Neural cell (in vitro differentiated cells): ENCODE data around the gene CCDC112. TPM values are rescaled to one million over a fixed set of nuclear protein-coding genes. Genes with fewer than 3 reads are reported as not detected.

Experiments used
- H2AFZ ChIP-seq: fragments of 200-600, 300-800 bp; sonication (generic), shearing (Covaris generic); 2 replicates; pipeline ENCODE4 v1.6.0; 2014; ENCODE audit warnings: low read depth, mild to moderate bottlenecking, antibody characterized with exemption, low read length, moderate library complexity
- H3F3A ChIP-seq: fragments of 200-600 bp; shearing (Covaris generic); 2 replicates; pipeline ENCODE4 v1.6.1; 2016; ENCODE audit warnings: mild to moderate bottlenecking, moderate library complexity, mixed read lengths, antibody characterized with exemption, low read length; ENCODE audit not compliant: insufficient read depth, poor library complexity, severe bottlenecking
- H3K27ac ChIP-seq: fragments of 200-600, 300-800 bp; sonication (generic), shearing (Covaris generic); 2 replicates; pipeline ENCODE4 v1.5.1; 2014; ENCODE audit warnings: mild to moderate bottlenecking, low read length, moderate library complexity
- H3K27me3 ChIP-seq: fragments of 300-800, 200-600 bp; sonication (generic), shearing (Covaris generic); 2 replicates; pipeline ENCODE4 v1.6.0; 2014; ENCODE audit warnings: mild to moderate bottlenecking, low read depth, low read length, moderate library complexity; ENCODE audit not compliant: insufficient read depth
- H3K36me3 ChIP-seq: fragments of 300-800, 200-600 bp; sonication (generic), shearing (Covaris generic); 2 replicates; pipeline ENCODE4 v1.5.1; 2014; ENCODE audit warnings: mild to moderate bottlenecking, antibody characterized with exemption, low read length, moderate library complexity; ENCODE audit not compliant: insufficient read depth
- H3K4me2 ChIP-seq: fragments of 300-800, 200-600 bp; sonication (generic), shearing (Covaris generic); 2 replicates; pipeline ENCODE4 v1.6.0; 2014; ENCODE audit warnings: mild to moderate bottlenecking, low read length
- H3K4me3 ChIP-seq: fragments of 300-800, 200-600 bp; sonication (generic), shearing (Covaris generic); 2 replicates; pipeline ENCODE4 v1.5.1; 2014; ENCODE audit warnings: mild to moderate bottlenecking, low read length, moderate library complexity
- H3K79me2 ChIP-seq: fragments of 200-600 bp; shearing (Covaris generic); replicated peaks from 2 replicates; pipeline ENCODE4 v1.6.0; 2014; ENCODE audit warnings: mild to moderate bottlenecking, low read length, moderate library complexity; ENCODE audit not compliant: insufficient read depth
- H3K9ac ChIP-seq: fragments of 300-800, 200-600 bp; sonication (generic), shearing (Covaris generic); 2 replicates; pipeline ENCODE4 v1.6.1; 2016; ENCODE audit warnings: mild to moderate bottlenecking, low read length, mixed read lengths
- H3K9me2 ChIP-seq: fragments of 200-600 bp; shearing (Covaris generic); 2 replicates; pipeline ENCODE4 v1.6.1; 2016; ENCODE audit warnings: mild to moderate bottlenecking, low read length, mixed read lengths; ENCODE audit not compliant: insufficient read depth
- H3K9me3 ChIP-seq: fragments of 200-600, 300-800 bp; sonication (generic), shearing (Covaris generic); 2 replicates; pipeline ENCODE4 v1.6.1; 2016; ENCODE audit warnings: mild to moderate bottlenecking, mixed run types, low read length, moderate library complexity, mixed read lengths
- H4K20me1 ChIP-seq: fragments of 200-600 bp; shearing (Covaris generic); 2 replicates; pipeline ENCODE4 v1.6.1; 2016; ENCODE audit warnings: mild to moderate bottlenecking, mixed run types; ENCODE audit not compliant: insufficient read depth
- CTCF ChIP-seq: fragments of 450-650 bp; IDR thresholded peaks from 2 replicates; pipeline ENCODE4 v1.5.1; 2014; ENCODE audit warnings: antibody characterized with exemption, mild to moderate bottlenecking, moderate library complexity; ENCODE audit not compliant: poor library complexity, severe bottlenecking
- EP300 ChIP-seq: fragments of 450-650 bp; conservative IDR thresholded peaks from 2 replicates; pipeline ENCODE4 v1.6.1; 2014; ENCODE audit warnings: antibody characterized with exemption, mild to moderate bottlenecking, moderate library complexity; ENCODE audit not compliant: poor library complexity, severe bottlenecking
- EZH2 ChIP-seq: fragments of 200-600, 300-800 bp; shearing (Covaris generic), sonication (generic); IDR thresholded peaks from 2 replicates; pipeline ENCODE4 v1.6.1; 2014; ENCODE audit warnings: antibody characterized with exemption, low read length, borderline replicate concordance, mild to moderate bottlenecking; ENCODE audit not compliant: insufficient read depth, poor library complexity, severe bottlenecking
- MXI1 ChIP-seq: fragments of 450-650 bp; conservative IDR thresholded peaks from 2 replicates; pipeline ENCODE4 v1.6.1; 2014; ENCODE audit warnings: antibody characterized with exemption, mild to moderate bottlenecking; ENCODE audit not compliant: poor library complexity, severe bottlenecking
- POLR2AphosphoS5 ChIP-seq: IDR thresholded peaks from 2 replicates; pipeline ENCODE4 v1.6.1; 2012
- RAD21 ChIP-seq: fragments of 450-650 bp; conservative IDR thresholded peaks from 2 replicates; pipeline ENCODE4 v1.6.1; 2014; ENCODE audit warnings: antibody characterized with exemption, mild to moderate bottlenecking, moderate library complexity
- REST ChIP-seq: IDR thresholded peaks from 2 replicates; pipeline ENCODE4 v1.6.1; 2012; ENCODE audit warnings: borderline replicate concordance
- SMC3 ChIP-seq: fragments of 450-650 bp; conservative IDR thresholded peaks from 2 replicates; pipeline ENCODE4 v1.6.1; 2014; ENCODE audit warnings: antibody characterized with exemption, mild to moderate bottlenecking, moderate library complexity; ENCODE audit not compliant: poor library complexity
- TAF1 ChIP-seq: IDR thresholded peaks from 2 replicates; pipeline ENCODE4 v1.6.1; 2012; ENCODE audit warnings: low read depth
- polyA plus RNA-seq: library from polyadenylated mRNA; depleted of rRNA; stranded (reverse); fragments of >200 nt; gene quantifications from 2 replicates; pipeline ENCODE4 v1.2.3, GENCODE V29; 2014

CCDC112 gene
- polyA plus RNA-seq, 1 donor from 2014 or later: 76.7 TPM

GRCh38 chr5:115295777-115296123 lies 704 bp downstream of the CCDC112 start:
- Histone ChIP-seq H3K36me3 (no peaks in the 10 kb centered on the region), H4K20me1 (no peaks in the 10 kb centered on the region), H2AFZ (peak overlapping the region; percentile 82), H3K27me3 (no peaks in the 10 kb centered on the region), H3K4me2 (peak overlapping the region; percentile 21), H3K9ac (peak overlapping the region; percentile 87), H3F3A (peaks cover 7% of the 10 kb centered on the region), H3K9me3 (peaks cover 6% of the 10 kb centered on the region), H3K27ac (peak overlapping the region; percentile 92), H3K79me2 (peaks cover 43% of the 10 kb centered on the region), H3K4me3 (peak overlapping the region; percentile 90), H3K9me2 (no peaks in the 10 kb centered on the region)
- TF ChIP-seq REST: no peak
- TF ChIP-seq POLR2AphosphoS5: no peak
- TF ChIP-seq CTCF: no peak
- no peak for TF ChIP-seq TAF1
- TF ChIP-seq RAD21: no peak
- no peak for TF ChIP-seq EZH2

- Histone ChIP-seq H3K4me3 (no peak overlapping the region), H3K36me3 (no peaks in the 10 kb centered on the region), H3K9ac (no peak overlapping the region), H3K79me2 (peaks cover 74% of the 10 kb centered on the region), H3K9me2 (no peaks in the 10 kb centered on the region), H3K4me2 (no peak overlapping the region), H3K9me3 (peaks cover 9% of the 10 kb centered on the region), H3K27ac (no peak overlapping the region), H3K27me3 (no peaks in the 10 kb centered on the region), H2AFZ (no peak overlapping the region), H4K20me1 (no peaks in the 10 kb centered on the region), H3F3A (peaks cover 7% of the 10 kb centered on the region)
- TF ChIP-seq SMC3: no peak
- TF ChIP-seq EZH2: no peak
- TF ChIP-seq POLR2AphosphoS5: no peak
- TF ChIP-seq TAF1: no peak
- no peak for TF ChIP-seq EP300
- no peak for TF ChIP-seq CTCF
- no peak for TF ChIP-seq REST
- TF ChIP-seq RAD21: no peak
- no peak for TF ChIP-seq MXI1
Measured at GRCh38 chr5:115291397-115291796, 5.1 kb downstream of the CCDC112 start.
